Stimulated activated CD8-positive, alpha-beta memory T cell treated with anti-CD3 and anti-CD28 coated beads, Interleukin-15, amount 100 ng/mL, for 1 hour (primary cell): ENCODE data around the gene IER3IP1.
"Not testable (repeated sequence)": the region's sequence is repeated elsewhere in the genome, so short reads cannot be mapped to it uniquely, and the experiment has no call there.

Experiments used
- DNase-seq: peaks from one replicate; pipeline ENCODE4 v3.0.0-alpha.2; 2020; ENCODE audit warnings: low read depth

The IER3IP1 gene

DNA sequence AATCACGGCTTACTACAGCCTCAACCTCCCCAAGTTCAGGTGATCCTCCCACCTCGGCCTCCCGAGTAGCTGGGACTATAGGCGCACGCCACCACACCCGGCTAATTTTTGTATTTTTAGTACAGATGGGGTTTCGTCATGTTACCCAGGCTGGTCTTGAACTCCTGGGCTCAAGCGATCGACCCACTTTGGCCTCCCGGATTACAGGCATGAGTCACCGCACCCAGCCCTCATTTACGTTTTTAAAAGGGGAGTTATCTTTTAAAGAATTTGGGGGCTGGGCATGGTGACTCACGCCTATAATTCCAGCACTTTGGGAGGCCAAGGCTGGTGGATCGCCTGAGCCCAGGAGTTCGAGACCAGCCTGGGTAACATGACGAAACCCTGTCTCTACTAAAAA is 17.8 kb downstream of the IER3IP1 start:
- not testable (repeated sequence) for DNase-seq

- DNase-seq: no peak
Measured at GRCh38 chr18:47151439-47151838, 24.7 kb downstream of the IER3IP1 start.

- no peak for DNase-seq
Measured at GRCh38 chr18:47150824-47151366, 25.3 kb downstream of the IER3IP1 start.

DNA sequence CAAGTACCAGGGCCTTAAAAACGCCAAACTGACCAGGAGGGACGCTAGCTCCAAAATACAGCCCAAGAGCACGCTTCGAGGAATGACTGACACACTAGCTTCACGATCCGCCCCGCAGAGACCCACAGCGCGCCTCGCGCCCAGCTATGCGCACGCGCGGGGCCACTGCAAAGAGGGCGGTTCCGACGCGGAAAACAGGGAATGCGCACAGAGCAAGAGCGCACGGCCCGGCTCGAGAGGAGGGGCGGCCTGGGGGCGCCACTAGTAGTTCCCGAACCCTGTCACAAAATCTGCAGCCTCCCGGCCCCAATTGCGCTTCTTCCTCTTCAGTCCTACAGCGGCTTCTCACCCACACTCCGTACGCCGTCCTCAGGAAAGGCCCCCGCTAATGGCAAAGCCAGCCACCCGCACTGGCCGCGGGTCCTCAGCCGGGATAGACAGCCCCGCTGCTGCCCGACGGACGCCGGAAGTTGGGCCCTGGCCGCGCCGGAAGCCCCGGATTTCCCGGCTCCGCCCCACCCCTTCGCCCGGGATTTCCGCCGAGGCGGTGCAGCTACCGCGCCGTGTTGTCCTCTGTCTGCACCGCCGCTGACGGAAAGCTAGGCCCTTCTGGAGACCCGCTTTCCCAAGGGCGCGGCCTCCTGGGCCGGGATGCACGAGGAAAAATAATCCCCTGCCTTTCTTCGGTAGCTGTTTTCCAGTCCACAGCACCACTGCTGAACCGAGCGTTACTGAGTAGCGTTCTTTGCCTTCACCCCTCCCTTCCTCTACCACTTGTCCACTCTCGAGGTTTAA is 25.9 kb downstream of the IER3IP1 start, which contains the start of gene HDHD2:
HDHD2 (minus strand) TSS at position 472 of the 795 bp plus-strand sequence. CDS start 14,061 bp downstream, outside the sequence.
- DNase-seq: peak; percentile 50

- no peak for DNase-seq
Measured at GRCh38 chr18:47149457-47150028, 26.6 kb downstream of the IER3IP1 start.

- DNase-seq: no peak
Measured at GRCh38 chr18:47146206-47146605, 30.0 kb downstream of the IER3IP1 start.

DNA sequence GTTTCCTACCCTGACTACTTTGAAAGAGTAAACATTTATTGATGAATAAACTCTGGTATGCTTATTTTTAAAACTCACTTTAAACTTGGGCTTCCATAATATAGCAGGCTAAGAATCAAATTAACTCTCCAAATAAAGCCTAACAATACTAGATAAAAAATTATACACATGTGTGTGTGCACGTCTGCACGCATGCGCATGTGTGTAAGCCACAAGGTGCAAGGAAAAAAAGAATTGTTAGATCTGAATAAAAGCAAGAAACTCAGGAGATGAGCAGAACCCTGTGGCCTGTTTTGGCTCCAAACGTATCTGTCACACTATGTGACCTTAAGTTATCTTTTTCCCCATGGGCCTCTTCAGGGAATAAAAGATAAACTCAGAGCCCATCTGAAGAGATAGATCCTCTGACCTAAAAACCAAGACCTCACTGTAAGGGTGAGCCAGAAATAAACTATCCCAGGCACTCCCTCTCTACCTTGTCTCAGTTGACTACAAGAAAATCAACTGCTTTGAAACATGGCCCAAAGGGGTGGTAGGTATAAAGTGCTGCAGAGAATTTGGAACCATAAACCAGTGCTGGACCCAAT is 32.2 kb downstream of the IER3IP1 start:
- DNase-seq: no peak

GRCh38 chr18:47143153-47143552 is 33.0 kb downstream of the IER3IP1 start:
- DNase-seq: no peak

- no peak for DNase-seq
Measured at GRCh38 chr18:47141289-47141688, 34.9 kb downstream of the IER3IP1 start.

GRCh38 chr18:47121146-47121545 is 55.0 kb downstream of the IER3IP1 start:
- DNase-seq: no peak

- no peak for DNase-seq
Measured at GRCh38 chr18:47120428-47120827, 55.7 kb downstream of the IER3IP1 start.

- no peak for DNase-seq
Measured at GRCh38 chr18:47118981-47119380, 57.2 kb downstream of the IER3IP1 start.

DNA sequence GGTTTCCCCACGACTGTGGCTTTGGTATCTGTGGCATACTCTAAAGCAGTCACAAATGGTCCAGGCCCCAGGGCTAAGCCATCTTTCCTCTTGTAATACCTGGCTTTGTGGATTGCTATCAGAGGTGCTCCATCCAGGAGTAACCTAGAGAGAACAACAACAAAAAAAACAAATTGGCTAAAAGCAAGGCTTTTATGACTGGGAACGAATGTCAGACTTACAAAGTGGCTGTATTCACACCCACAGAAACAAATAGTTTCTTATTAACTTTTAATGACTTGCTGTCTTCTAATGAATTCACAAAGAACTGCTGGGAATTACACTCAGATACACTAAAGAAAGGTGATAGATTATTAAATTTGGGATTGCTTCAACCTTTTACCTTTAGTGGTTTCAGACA is 61.0 kb downstream of the IER3IP1 start:
- no peak for DNase-seq

- no peak for DNase-seq
Measured at GRCh38 chr18:47113796-47114540, 62.2 kb downstream of the IER3IP1 start.

GRCh38 chr18:47110492-47111274 is 65.5 kb downstream of the IER3IP1 start:
- DNase-seq: no peak

- no peak for DNase-seq
Measured at GRCh38 chr18:47109720-47110119, 66.4 kb downstream of the IER3IP1 start.

- no peak for DNase-seq
Measured at GRCh38 chr18:47108998-47109405, 67.2 kb downstream of the IER3IP1 start.

GRCh38 chr18:47108373-47108772 is 67.8 kb downstream of the IER3IP1 start:
- no peak for DNase-seq
